ELF-1 (cell line): ENCODE measurements around the gene BAZ2B.

Source experiments
- DNase-seq: peaks from one replicate; pipeline ENCODE4 v3.0.0-alpha.2; 2016; ENCODE audit warnings: low read depth, low spot score

BAZ2B gene

GRCh38 chr2:159573846-159574606 is 42.3 kb downstream of the BAZ2B start:
- DNase-seq, result no peak

GRCh38 chr2:159573294-159573693 is 43.1 kb downstream of the BAZ2B start:
- DNase-seq, result no peak

- DNase-seq, result no peak
These were observed 43.9 kb downstream of the BAZ2B start for GRCh38 chr2:159572459-159572858.

GRCh38 chr2:159571540-159572260 is 44.6 kb downstream of the BAZ2B start:
- no peak for DNase-seq

GRCh38 chr2:159564081-159564480 is 52.3 kb downstream of the BAZ2B start:
- peak; percentile 12 for DNase-seq

GRCh38 chr2:159562248-159562647 is 54.1 kb downstream of the BAZ2B start:
- no peak for DNase-seq

GRCh38 chr2:159561786-159562185 is 54.6 kb downstream of the BAZ2B start:
- no peak for DNase-seq

GRCh38 chr2:159561242-159561641 is 55.1 kb downstream of the BAZ2B start:
- no peak for DNase-seq

- DNase-seq, result no peak
These were observed 57.3 kb downstream of the BAZ2B start for GRCh38 chr2:159559034-159559433.

- no peak for DNase-seq
These were observed 57.9 kb downstream of the BAZ2B start for GRCh38 chr2:159558479-159558878.

- peak; percentile 22 for DNase-seq
These were observed 58.8 kb downstream of the BAZ2B start for GRCh38 chr2:159557437-159558034.

GRCh38 chr2:159555651-159556392 is 60.5 kb downstream of the BAZ2B start:
- DNase-seq, result no peak

- DNase-seq, result no peak
These were observed 62.6 kb downstream of the BAZ2B start for GRCh38 chr2:159553727-159554126.

GRCh38 chr2:159551806-159552205 is 64.5 kb downstream of the BAZ2B start:
- no peak for DNase-seq

- no peak for DNase-seq
These were observed 66.1 kb downstream of the BAZ2B start for GRCh38 chr2:159550231-159550630.

- DNase-seq, result no peak
These were observed 67.1 kb downstream of the BAZ2B start for GRCh38 chr2:159549234-159549633.

- DNase-seq, result no peak
These were observed 69.5 kb downstream of the BAZ2B start for GRCh38 chr2:159546716-159547430.

GRCh38 chr2:159546039-159546438 is 70.3 kb downstream of the BAZ2B start:
- DNase-seq, result no peak

GRCh38 chr2:159545085-159545484 is 71.3 kb downstream of the BAZ2B start:
- DNase-seq, result no peak

- DNase-seq, result no peak
These were observed 74.2 kb downstream of the BAZ2B start for GRCh38 chr2:159542101-159542500.

- no peak for DNase-seq
These were observed 76.6 kb downstream of the BAZ2B start for GRCh38 chr2:159539701-159540100.
